ENCODE measurements around the gene BAK1.
"Not testable (repeated sequence)": the region's sequence is repeated elsewhere in the genome, so short reads cannot be mapped to it uniquely, and the experiment has no call there.

The BAK1 gene

GRCh38 chr6:33551538-33551937 lies 28.5 kb downstream of the BAK1 start:
- no peak for DNase-seq (ENCODE audit: low read depth)

GRCh38 chr6:33549896-33550295 lies 30.2 kb downstream of the BAK1 start:
- no peak for DNase-seq (ENCODE audit: low read depth)

- DNase-seq (ENCODE audit: low read depth) = no peak
Measured at GRCh38 chr6:33549196-33549595, 30.9 kb downstream of the BAK1 start.

GRCh38 chr6:33547499-33547898 lies 32.6 kb downstream of the BAK1 start:
- no peak for DNase-seq (ENCODE audit: low read depth)

DNA sequence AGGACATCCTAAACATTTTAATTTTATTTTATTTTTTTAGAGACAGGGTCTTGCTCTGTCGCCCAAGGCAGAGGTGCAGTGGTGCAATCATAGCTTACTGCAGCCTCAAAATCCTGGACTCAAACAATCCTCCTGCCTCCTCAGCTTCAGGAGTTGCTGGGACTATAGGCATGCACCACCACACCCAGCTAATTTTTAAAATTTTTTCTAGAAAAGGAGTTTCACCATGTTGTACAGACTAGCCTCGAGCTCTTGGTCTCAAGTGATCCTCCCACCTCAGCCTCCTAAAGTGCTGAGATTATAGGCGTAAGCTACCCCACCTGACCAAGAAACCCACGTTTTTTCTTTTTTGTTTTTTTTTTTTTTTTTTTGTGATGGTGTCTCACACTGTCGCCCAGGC lies 33.3 kb downstream of the BAK1 start:
- no peak for DNase-seq (ENCODE audit: low read depth)

GRCh38 chr6:33545292-33545691 lies 34.8 kb downstream of the BAK1 start:
- not testable (repeated sequence) for DNase-seq (ENCODE audit: low read depth)

DNA sequence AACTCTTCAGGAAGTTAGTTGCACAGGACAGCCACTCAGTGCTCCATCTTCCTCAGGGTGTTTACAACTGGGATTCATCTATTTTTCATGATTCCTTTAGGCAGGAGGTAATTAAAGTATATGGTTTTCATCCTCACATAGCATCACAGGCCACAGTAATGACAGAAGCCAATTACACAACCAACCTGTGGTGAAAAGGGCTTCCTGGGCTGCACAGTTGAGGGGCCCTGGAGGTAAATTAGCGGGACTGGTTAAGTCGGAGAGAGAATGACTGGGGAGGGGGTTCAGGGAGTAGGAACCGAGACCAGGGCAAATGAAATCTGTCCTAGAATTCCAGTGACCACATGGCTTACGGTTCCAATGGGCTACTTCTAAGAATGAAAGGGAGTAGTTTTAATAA lies 37.0 kb downstream of the BAK1 start:
- no peak for DNase-seq (ENCODE audit: low read depth)

DNA sequence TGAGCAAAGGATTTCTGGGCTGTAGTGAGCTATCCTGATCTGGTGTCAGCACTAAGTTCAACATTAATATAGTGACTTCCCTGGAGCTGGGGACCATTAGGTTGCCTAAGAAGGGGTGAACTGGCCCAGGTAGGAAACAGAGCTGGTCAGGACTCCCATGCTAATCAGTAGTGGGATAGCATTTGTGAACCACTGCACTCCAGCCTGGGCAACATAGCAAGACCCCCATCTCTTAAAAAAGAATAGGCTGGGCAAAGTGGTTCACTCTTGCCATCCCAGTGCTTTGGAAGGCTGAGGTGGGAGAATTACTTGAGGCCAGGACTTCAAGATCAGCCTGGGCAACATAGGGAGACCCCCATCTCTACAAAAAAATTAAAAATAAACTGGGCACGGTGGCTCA lies 39.3 kb downstream of the BAK1 start:
- no peak for DNase-seq (ENCODE audit: low read depth)

DNA sequence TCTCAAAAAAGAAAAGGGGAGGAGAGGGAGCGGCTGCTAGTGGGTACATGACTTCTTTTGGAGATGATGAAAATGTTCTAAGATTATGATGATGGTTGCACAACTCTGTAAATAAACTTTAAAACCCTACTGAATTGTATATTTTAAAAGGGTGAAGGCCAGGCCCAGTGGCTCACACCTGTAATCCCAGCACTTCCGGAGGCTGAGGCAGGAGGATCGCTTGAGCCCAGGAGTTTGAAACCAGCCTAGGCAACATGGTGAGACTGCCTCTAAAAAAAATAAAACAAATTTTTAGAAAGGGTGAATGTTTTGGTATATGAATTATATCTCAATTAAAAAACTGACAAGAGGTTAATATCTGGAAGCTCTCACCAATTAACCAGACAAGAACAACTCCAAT lies 45.4 kb downstream of the BAK1 start:
- DNase-seq (ENCODE audit: low read depth) = no peak

DNA sequence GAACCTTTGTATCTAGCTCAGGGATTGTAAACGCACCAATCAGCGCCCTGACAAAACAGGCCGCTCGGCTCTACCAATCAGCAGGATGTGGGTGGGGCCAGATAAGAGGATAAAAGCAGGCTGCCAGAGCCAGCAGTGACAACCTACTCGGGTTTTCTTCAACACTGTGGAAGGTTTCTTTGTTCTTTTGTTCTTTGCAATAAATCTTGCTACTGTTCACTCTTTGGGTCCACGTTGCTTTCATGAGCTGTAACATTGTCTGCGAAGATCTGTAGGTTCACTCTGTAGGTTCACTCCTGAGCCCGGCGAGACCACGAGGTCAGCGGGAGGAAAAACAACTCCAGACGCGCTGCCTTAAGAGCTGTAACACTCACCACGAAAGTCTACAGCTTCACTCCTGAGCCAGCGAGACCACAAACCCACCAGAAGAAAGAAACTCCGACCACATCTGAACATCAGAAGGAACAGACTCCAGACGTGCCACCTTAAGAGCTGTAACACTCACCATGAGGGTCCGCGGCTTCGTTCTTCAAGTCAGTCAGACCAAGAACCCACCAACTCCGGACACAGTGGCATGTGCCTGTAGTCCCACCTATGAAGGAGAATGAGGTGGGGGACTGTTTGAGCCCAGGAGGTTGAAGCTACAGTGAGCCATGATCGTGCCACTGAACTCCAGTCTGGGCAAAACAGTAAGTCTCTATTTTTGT lies 46.8 kb downstream of the BAK1 start:
- not testable (repeated sequence) for DNase-seq (ENCODE audit: low read depth)

DNA sequence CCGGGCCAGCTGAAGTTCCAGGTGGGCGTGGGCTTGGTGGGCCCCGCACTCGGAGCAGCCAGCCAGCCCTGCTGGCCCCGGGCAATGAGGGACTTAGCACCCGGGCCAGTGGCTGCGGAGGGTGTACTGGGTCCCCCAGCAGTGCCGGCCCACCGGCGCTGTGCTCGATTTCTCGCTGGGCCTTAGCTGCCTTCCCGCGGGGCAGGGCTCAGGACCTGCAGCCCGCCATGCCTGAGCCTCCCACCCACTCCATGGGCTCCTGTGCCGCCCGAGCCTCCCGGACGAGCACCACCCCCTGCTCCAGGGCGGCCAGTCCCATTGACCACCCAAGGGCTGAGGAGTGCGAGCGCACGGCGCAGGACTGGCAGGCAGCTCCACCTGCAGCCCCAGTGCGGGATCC lies 47.6 kb downstream of the BAK1 start:
- DNase-seq (ENCODE audit: low read depth) = not testable (repeated sequence)

GRCh38 chr6:33530617-33531016 lies 49.5 kb downstream of the BAK1 start:
- DNase-seq (ENCODE audit: low read depth) = not testable (repeated sequence)

Data from non-pigmented ciliary epithelial cell (primary cell).